ENCODE measurements around the gene SAMD10. TPM values are rescaled to one million over a fixed set of nuclear protein-coding genes. Genes with fewer than 3 reads are reported as not detected.
"Not testable (repeated sequence)": the region's sequence is repeated elsewhere in the genome, so short reads cannot be mapped to it uniquely, and the experiment has no call there.

Gene SAMD10
- total and polyA plus RNA-seq, 2 experiments from 2014 or later, result 1.6 to 11.0 TPM

DNA sequence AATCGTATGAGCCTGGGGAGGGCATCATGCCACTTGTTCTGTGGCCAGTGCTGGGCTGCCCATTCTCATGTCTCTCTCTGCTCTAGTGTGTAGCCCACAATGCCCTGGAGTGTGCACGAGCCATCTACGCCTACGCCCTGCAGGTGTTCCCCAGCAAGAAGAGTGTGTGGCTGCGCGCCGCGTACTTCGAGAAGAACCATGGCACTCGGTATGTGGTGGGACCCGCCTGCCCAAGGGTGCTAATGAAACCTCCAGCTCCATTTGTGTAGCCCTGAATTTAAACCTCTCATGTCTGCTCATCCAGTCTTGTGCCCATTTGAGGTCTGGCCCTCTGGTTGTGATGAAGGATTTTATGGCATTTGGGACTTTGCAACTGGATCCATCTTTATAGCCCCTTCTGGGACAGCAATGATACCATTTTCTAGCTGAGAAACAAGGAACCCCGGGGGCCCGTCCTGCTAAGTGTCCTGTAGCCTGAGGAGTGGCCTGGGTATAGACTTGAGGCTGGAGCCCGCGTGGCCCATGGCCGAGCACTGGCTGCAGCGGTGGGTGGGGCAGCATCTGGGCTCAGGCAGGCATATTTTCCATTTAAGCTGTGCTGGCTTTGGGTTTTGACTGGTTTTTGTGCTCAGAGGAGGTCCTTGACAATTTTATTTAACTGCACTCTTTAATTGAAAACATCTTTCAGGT is 43.4 kb upstream of the SAMD10 start:
- H3K4me2 ChIP-seq, result no peak overlapping the region
- no peak overlapping the region for H3K4me3 ChIP-seq
- H3K27ac ChIP-seq, result no peak overlapping the region
- H3K79me2 ChIP-seq, result no peaks in the 10 kb centered on the region
- no peaks in the 10 kb centered on the region for H3K36me3 ChIP-seq (replicated peaks; ENCODE audit: insufficient read depth, low read depth)
- H4K20me1 ChIP-seq (ENCODE audit: insufficient read depth, poor library complexity, severe bottlenecking), result peaks cover 7% of the 10 kb centered on the region
- WGBS (ENCODE audit: low lambda C conversion rate, missing lambda C conversion rate), result 86% methylated on average over 17 of the region's 17 CpGs
- no peaks in the 10 kb centered on the region for H3K27me3 ChIP-seq
- H3K9me3 ChIP-seq (ENCODE audit: low read depth), result no peaks in the 10 kb centered on the region
- no peak for TF ChIP-seq EZH2 (IDR thresholded peaks at IDR 0.05; ENCODE audit: borderline replicate concordance)
- TF ChIP-seq, protein P1, sequence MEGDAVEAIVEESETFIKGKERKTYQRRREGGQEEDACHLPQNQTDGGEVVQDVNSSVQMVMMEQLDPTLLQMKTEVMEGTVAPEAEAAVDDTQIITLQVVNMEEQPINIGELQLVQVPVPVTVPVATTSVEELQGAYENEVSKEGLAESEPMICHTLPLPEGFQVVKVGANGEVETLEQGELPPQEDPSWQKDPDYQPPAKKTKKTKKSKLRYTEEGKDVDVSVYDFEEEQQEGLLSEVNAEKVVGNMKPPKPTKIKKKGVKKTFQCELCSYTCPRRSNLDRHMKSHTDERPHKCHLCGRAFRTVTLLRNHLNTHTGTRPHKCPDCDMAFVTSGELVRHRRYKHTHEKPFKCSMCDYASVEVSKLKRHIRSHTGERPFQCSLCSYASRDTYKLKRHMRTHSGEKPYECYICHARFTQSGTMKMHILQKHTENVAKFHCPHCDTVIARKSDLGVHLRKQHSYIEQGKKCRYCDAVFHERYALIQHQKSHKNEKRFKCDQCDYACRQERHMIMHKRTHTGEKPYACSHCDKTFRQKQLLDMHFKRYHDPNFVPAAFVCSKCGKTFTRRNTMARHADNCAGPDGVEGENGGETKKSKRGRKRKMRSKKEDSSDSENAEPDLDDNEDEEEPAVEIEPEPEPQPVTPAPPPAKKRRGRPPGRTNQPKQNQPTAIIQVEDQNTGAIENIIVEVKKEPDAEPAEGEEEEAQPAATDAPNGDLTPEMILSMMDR (IDR thresholded peaks at IDR 0.05; ENCODE audit: poor library complexity), result no peak
- no peak for TF ChIP-seq EZH2phosphoT487 (IDR thresholded peaks at IDR 0.05; ENCODE audit: low read depth, severe bottlenecking, unreplicated experiment)
- no peak overlapping the region for H2AFZ ChIP-seq
- DNase-seq (ENCODE audit: low spot score), result no peak
- H3K9me2 ChIP-seq (replicated peaks; ENCODE audit: insufficient read depth), result no peaks in the 10 kb centered on the region
- peaks cover 5% of the 10 kb centered on the region for H3K4me1 ChIP-seq (ENCODE audit: insufficient read depth)

DNA sequence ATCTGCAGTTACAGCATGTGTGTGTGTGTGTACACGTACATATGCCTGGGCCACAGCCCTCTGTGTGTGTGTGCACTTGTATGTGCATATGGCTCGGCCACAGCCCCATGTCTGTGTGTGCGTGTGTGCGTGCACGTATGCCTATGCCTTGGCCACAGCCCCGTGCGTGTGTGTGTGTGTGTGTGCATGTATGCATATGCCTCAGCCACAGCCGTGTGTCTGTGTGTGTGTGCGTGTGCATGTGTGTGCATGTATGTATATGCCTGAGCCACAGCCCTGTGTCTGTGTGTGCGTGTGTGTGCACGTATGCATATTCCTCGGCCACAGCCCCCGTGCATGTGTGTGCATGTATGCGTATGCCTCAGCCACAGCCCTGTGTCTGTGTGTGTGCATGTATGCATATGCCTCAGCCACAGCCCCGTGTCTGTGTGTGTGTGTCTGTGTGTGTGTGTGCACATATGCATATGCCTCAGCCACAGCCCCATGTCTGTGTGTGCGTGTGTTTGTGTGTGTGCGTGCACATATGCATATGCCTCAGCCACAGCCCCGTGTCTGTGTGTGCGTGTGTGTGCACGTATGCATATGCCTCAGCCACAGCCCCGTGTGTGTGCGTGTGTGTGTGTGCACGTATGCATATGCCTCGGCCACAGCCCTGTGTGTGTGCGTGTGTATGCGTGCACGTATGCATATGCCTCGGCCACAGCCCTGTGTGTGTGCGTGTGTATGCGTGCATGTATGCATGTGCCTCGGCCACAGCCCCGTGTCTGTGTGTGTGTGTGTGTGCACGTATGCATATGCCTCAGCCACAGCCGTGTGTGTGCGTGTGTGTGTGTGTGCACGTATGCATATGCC is 41.9 kb upstream of the SAMD10 start:
- Histone ChIP-seq H3K79me2 (no peaks in the 10 kb centered on the region), H3K4me1 (ENCODE audit: insufficient read depth) (peaks cover 5% of the 10 kb centered on the region), H3K9me3 (ENCODE audit: low read depth) (no peaks in the 10 kb centered on the region), H3K27ac (no peak overlapping the region), H3K27me3 (no peaks in the 10 kb centered on the region), H3K36me3 (replicated peaks; ENCODE audit: insufficient read depth, low read depth) (no peaks in the 10 kb centered on the region), H3K9me2 (replicated peaks; ENCODE audit: insufficient read depth) (no peaks in the 10 kb centered on the region), H3K4me3 (no peak overlapping the region), H2AFZ (no peak overlapping the region), H3K4me2 (no peak overlapping the region), H4K20me1 (ENCODE audit: insufficient read depth, poor library complexity, severe bottlenecking) (peaks cover 7% of the 10 kb centered on the region)
- over 99% methylated on average over 32 of the region's 36 CpGs for WGBS (ENCODE audit: low lambda C conversion rate, missing lambda C conversion rate)
- DNase-seq (ENCODE audit: low spot score), result no peak
- TF ChIP-seq, protein P1 (IDR thresholded peaks at IDR 0.05; ENCODE audit: poor library complexity), result no peak
- TF ChIP-seq EZH2 (IDR thresholded peaks at IDR 0.05; ENCODE audit: borderline replicate concordance) (no peak), EZH2phosphoT487 (IDR thresholded peaks at IDR 0.05; ENCODE audit: low read depth, severe bottlenecking, unreplicated experiment) (no peak)

DNA sequence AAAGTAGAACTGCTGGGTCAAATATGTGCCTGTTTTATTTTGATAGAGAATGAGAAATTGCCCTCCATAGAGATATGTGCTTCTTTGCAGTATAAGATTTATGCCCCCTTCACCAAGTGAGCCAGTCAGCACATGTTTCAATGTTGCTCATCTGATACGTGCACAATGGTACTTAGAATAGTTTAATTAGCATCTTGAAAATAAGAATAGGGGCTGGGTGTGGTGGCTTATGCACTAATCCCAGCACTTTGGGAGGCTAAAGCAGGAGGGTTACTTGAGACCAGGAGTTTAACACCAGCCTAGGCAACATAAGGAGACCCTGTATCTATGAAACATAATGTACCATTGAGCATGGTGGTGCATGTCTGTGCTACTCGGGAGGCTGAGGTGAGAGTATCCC is 36.2 kb upstream of the SAMD10 start:
- H3K9me2 ChIP-seq (replicated peaks; ENCODE audit: insufficient read depth), result no peaks in the 10 kb centered on the region
- H3K4me1 ChIP-seq (ENCODE audit: insufficient read depth), result no peaks in the 10 kb centered on the region
- H3K27ac ChIP-seq, result no peak overlapping the region
- H4K20me1 ChIP-seq (ENCODE audit: insufficient read depth, poor library complexity, severe bottlenecking), result peaks cover 3% of the 10 kb centered on the region
- no peak overlapping the region for H3K4me2 ChIP-seq
- WGBS (ENCODE audit: low lambda C conversion rate, missing lambda C conversion rate), result 98% methylated on average over 2 of the region's 2 CpGs
- H3K9me3 ChIP-seq (ENCODE audit: low read depth), result no peaks in the 10 kb centered on the region
- H2AFZ ChIP-seq, result no peak overlapping the region
- H3K79me2 ChIP-seq, result no peaks in the 10 kb centered on the region
- H3K27me3 ChIP-seq, result no peaks in the 10 kb centered on the region
- no peak overlapping the region for H3K4me3 ChIP-seq
- no peak for DNase-seq (ENCODE audit: low spot score)
- no peaks in the 10 kb centered on the region for H3K36me3 ChIP-seq (replicated peaks; ENCODE audit: insufficient read depth, low read depth)
- TF ChIP-seq EZH2phosphoT487 (IDR thresholded peaks at IDR 0.05; ENCODE audit: low read depth, severe bottlenecking, unreplicated experiment) (no peak), EZH2 (IDR thresholded peaks at IDR 0.05; ENCODE audit: borderline replicate concordance) (no peak)
- TF ChIP-seq, protein P1 (IDR thresholded peaks at IDR 0.05; ENCODE audit: poor library complexity), result no peak

DNA sequence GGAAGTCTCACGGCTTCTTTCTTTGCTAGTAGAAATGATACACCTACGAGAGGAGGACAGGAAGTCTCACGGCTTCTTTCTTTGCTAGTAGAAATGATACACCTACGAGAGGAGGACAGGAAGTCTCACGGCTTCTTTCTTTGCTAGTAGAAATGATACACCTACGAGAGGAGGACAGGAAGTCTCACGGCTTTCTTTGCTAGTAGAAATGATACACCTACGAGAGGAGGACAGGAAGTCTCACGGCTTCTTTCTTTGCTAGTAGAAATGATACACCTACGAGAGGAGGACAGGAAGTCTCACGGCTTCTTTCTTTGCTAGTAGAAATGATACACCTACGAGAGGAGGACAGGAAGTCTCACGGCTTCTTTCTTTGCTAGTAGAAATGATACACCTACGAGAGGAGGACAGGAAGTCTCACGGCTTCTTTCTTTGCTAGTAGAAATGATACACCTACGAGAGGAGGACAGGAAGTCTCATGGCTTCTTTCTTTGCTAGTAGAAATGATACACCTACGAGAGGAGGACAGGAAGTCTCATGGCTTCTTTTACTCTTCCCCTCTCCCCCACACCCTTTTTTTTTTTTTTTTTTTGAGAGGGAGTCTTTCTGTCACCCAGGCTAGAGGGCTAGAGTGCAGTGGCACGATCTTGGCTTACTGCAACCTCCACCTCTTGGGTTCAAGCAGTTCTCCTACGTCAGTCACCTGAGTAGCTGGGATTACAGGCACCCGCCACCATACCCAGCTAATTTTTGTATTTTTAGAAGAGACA is 33.1 kb upstream of the SAMD10 start:
- WGBS (ENCODE audit: low lambda C conversion rate, missing lambda C conversion rate), result 100% methylated on average over 4 of the region's 20 CpGs
- H3K9me3 ChIP-seq (ENCODE audit: low read depth); H2AFZ ChIP-seq; H3K36me3 ChIP-seq (replicated peaks; ENCODE audit: insufficient read depth, low read depth); H3K27ac ChIP-seq; DNase-seq (ENCODE audit: low spot score); H3K27me3 ChIP-seq; H3K4me3 ChIP-seq; H3K4me2 ChIP-seq; H3K79me2 ChIP-seq; H3K4me1 ChIP-seq (ENCODE audit: insufficient read depth); H4K20me1 ChIP-seq (ENCODE audit: insufficient read depth, poor library complexity, severe bottlenecking); H3K9me2 ChIP-seq (replicated peaks; ENCODE audit: insufficient read depth): not testable (repeated sequence)

Measured in hepatocyte (in vitro differentiated cells).